HK-2 (cell line): ENCODE data around the gene GPC6.

Source experiments
- DNase-seq: peaks from one replicate; pipeline ENCODE4 v3.0.0-alpha.2; 2018; ENCODE audit not compliant: unreplicated experiment

Gene GPC6

DNA sequence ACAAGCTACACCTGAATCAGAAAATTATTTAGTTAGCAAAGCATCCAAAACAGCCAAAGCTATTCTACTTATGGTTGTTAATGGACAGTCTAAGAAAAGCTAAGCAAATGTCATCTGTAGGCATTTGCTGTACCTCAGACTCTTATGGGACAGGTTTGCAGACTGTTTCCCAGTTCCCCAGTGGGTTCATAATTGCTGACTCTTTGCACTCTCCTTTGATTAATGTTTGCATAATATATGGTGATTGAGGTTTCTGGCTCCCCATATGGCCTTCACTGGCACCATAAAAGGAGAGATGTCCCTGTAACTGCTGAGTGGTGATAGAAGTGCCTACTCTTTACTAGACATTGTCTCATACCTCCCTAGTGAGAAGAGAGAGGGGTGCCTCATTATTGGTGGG is 142.1 kb downstream of the GPC6 start:
- no peak for DNase-seq

DNA sequence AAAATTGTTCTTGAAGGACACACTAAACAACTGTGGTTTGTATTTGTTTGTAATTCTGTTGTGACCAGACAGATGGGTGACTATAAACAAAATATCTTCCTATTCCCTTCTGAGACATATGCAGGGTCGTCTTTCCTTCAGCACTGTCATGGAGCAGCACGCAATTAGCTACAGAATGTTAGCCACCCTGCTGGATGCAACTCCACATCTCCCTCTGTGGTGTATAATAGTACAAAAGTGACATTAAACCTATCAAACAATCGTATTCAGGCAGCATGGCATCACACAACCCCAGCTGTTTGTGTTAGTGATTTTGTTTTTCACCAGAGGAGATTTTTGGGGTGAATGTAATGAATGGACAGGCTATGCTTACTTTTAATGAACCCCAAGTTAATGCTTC is 146.2 kb downstream of the GPC6 start:
- DNase-seq: no peak

DNA sequence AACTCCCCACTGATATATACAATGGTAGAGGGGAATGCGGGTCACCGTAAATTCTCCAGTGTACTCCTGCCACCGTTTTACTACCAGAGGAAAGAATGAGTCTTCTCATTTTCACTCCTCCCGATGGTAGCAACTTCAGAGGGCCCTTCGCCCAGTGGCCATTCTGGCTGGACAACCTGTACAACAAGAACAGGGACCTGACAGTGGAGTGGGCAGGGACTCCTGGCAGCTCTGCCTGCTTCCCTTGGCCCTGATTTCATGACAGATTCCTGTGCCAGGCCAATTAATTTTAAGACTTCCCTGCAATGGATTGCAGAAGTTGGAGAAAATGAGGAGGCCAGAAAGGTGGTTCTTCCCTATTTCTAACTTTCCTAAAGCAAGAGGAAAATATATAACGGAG is 148.9 kb downstream of the GPC6 start:
- DNase-seq: no peak

DNA sequence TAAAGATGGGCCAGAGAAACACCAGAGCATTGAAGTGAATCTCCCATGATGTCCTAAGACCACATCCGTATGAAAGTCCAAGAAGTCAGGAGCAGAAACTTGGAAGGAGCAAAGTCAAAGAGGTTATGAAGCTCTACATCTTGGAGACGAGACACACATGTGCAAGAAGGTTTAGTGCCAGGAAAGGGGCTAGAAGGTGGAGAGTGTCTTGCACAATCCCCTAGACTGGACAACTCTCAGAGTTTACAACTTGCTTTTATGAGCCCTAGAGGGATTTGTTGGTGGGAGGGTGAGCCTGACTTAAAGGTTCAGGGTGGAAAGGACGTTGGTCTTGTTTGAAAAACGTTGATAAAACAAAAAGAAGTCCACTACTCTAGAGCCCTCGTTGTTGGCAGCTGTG is 150.6 kb downstream of the GPC6 start:
- DNase-seq: no peak

DNA sequence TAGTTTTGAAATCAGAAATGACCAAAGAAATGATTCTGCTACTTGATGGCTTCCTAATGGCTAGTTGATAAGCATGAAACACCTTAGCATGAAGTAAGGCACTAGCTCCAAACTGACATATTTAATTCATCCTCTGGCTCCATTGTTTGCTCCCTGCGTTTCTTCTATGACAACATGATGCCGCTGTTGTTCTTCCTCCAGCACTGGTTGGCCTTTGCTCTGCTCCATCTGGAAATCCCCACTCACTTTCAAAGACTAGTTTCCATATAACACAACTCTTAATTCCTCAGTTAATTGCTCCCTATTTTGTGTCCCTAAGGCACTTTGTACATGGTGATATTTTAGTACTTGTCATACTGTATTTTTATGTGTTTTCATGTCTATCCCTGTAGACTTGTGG is 151.6 kb downstream of the GPC6 start:
- DNase-seq: no peak

DNA sequence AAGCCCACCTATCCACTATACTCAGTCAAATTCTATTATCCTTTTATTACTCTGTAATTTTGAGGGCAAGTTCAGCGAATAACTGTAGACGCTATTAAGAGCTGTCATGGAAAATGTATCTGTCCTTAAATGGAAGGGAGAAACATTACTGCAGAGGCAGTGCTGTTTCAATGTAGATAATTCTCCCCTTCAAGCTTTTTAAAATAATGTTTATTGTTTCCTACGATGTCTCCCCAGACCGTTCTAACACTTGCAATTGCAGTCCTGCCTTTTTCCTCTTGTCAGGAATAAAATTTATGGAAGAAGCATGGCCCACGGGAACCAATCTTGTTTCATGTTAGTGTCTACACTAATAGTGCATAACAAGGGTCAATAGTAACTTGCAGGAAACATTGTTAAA is 159.5 kb downstream of the GPC6 start:
- DNase-seq: no peak

DNA sequence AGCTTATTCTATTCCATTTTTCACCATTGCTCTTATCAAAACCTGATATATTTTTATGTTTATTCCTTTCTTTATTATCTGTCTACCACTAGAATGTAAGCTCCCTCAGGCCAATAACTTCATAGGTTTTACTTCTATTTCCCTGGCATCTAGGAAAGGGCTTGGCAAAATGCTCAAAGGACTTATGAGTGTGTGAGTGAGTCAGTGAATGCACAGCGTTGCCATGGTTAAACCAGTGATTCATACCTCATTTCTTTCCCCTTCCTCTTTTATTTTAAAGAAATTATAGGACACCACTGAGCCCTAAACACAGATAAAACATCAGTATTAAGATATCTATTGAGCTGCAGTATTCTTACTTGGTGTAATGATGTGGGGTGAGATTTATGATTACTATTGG is 162.1 kb downstream of the GPC6 start:
- DNase-seq: no peak

DNA sequence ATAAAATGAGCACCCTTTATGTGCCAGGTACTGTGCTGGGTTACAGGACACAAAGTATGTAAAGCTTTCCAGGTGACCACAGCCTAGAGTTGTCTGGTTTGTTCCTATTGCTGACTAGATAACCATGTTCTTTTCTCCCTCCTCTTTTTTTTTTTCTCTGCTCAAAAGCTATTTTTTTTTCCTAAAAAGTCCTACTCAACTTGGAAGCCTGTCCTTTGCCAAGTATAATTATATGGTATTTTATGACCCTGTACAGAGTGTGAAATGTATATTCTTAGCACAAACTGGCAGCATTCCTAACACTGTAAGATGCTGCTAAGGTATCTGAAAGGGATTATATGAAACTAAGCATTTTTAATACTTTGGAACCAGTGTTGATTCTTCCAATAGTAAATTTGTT is 171.0 kb downstream of the GPC6 start:
- DNase-seq: no peak

DNA sequence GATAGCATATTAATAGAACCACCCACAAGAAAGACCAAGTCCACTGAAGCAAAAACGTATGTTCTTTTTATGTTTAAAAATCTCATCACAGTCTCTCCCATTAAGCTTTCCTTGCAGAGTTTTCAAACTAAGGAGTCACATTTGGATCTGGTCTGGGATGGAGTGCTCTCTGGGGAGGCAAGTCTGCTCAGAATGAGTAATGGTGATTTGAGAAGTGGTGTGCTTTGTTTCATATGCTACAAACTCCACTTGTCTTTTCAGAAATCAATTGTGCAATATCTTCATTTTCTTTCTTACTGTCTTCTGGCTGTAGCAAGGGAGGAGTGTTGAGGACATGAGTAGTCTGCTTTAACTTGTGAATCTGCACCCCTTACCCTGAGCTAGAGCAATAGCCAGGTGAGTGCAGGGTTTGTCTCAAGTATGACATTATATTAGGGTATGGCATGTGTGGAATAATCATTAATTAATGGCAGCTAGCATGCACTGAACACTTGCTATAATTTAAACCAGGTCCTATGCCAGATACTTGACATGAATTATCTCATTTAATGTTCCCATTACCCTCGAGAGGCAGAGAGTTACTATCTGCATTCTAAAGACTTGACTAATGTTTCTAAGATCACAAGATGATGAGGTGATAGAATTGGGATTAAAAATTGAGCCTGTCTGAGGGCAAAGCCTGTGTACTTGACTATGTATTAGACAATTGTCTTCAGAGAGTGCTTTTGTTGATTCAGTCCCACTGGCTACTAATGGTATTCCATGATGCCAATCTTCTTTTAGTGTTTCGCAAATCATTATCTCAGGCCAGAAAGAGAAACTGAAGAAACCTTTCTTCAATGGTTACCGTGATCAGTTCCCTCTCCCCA is 171.8 kb downstream of the GPC6 start:
- no peak for DNase-seq

DNA sequence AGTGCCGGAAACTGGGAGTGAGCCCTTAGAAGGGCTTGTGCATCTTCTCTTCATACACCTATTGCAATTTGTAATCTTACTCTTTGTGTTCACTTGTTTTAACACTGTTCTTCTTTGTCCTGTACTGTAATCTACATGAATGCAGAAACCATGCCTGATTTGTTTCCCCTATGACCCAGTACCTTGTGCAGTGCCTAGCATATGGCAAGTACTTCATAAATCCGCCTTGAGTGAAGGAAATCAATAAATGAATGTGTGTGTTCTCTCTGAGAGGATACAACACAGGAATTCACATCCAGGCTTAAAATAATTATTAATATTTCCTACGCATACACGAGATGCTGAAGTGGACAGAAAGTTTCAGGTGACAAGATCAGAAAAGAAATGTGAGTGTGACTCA is 172.6 kb downstream of the GPC6 start:
- no peak for DNase-seq

DNA sequence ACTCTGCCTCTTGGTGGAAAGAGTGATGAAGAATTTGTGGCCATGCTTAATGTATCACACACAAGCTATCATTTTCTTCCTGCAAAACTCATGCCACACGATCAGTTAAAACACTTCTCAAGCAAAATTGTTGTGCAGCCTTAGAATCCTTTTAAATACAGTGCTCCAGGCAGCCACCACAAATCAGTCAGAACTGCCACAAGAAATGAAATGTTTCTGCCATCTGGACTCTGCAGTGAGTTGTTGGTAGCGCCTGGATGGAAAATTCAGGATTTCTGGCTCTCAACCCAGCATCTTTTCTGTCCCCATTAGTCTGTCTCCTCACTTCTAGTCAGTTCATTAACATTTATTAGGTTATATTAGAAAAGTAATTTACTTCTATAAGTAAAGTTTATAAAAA is 179.5 kb downstream of the GPC6 start:
- DNase-seq: no peak

DNA sequence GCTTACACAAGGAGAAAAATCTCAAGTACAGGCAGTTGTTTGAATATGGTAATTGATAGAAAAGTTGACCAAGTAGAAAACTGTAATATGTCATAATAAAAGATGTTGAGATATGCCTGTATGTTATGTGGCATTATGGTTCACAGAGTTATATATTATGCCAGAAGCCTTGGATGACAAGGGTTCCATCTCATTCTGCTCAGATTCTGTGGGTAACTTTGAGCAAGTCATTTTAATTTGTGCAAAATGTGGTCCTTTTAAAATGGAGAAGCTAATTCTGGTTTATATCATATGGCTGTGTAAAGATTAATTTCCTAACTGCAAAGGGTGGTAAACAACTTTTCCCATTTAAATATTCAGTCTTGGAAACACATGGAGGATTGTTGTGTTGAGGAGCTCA is 180.9 kb downstream of the GPC6 start:
- DNase-seq: no peak

DNA sequence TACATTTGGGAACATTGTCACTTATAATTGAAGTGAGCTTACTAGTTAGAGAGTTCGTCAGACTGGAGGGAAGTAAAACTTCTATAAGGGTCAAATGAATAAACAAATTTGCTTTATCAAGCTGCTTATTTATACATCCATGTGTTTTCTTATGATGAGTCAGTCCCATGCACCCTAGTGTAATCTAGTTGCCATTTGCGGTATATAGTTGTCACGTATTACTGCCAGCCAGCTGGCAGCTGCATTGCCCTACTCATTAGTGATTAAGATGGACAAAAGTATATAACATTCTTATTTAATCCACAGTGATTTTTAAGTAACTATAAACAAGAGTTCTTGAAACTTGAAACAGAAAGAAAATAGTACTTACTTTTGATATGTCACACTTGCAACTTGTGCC is 182.4 kb downstream of the GPC6 start:
- no peak for DNase-seq

DNA sequence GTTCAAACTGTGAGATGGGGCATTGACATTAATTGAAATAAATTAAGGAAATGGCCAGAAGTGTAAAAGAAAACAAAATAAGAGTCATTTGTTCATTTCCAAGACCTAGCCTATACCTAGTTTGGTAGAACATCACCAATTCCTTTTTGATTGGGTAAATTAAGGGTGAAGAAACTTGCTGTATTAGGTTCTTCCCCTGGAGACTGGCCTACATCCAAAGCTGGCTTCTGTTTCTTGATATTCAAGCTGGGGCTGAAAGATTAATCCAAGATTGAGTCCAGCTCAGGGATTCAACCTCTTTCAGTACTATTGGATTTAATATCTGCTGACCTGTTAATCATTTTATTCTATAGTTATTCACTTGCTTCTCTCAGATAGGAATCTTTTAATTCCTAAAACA is 183.2 kb downstream of the GPC6 start:
- DNase-seq: no peak

DNA sequence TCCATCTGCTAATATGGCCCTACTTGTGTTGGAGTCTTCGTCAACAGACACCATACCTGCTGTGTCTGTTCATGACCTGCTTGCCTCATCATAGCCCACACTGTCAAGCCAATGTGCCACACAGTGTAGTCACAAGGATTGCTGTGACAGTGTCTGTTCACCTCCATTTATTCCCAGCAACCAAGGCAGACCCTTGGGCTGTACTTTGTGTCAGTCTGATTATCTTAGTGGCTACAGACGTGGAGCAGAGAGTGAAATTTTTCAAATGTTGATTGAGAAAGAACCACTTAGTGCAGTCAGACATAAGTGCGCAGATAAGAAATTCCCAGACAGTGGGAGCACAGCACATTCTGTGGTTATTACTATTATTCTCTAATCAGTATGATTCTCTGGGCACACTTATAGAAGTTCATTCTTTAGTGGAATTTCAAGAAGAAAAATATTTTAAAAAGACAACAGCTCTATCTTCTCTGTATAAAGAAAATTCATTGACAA is 184.6 kb downstream of the GPC6 start:
- DNase-seq: no peak

DNA sequence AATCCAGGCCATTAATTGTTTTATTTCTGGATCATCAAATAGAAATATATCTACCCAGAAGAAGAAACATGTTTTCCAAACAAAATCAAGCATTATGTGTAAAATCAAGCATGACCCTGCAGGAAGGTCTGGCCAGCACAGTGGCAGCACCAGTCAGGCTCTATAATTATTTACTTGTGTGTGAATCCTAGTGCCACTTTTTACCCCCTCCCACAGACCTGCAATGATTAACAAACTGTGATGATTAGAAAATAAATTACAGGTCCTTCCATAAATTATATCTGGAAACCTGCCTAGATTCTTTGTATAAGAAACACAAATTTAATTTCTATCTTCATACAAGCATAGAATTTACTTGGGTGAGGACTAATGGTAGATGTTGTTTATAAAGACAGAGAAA is 186.1 kb downstream of the GPC6 start:
- no peak for DNase-seq

DNA sequence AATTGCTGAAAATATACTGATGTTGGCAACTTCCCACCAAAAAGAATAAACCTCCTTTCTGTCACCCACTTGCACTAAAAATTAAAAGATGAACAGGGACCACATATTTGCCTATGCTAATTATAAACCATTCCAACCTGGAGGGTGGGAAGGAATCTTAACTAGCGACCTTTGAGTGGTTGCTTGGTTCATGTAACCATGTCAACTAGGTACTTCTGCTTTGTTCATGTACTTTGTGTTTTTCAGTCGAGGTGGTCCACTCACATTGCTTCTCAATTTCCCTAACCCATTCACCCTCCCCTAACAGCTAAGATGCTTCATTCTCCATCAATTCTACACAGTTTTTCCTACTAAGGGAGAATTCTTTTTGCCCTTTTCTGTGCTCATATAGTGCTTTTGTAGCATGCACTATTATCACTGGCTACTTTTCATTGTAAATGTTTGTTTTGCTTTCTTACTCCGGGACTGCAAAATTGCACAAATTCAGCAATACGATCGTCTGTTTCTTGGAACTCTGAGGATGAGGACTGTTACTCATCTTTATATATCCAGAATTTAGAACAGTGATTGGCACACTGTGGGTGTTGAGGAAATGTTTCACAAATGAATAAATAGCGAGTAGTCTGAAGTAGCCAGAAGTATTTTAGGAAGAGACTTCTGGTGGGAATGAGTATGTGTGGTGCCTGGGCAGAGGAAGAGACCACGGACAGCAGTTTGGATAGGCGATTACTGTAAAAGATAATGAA is 187.5 kb downstream of the GPC6 start:
- no peak for DNase-seq

DNA sequence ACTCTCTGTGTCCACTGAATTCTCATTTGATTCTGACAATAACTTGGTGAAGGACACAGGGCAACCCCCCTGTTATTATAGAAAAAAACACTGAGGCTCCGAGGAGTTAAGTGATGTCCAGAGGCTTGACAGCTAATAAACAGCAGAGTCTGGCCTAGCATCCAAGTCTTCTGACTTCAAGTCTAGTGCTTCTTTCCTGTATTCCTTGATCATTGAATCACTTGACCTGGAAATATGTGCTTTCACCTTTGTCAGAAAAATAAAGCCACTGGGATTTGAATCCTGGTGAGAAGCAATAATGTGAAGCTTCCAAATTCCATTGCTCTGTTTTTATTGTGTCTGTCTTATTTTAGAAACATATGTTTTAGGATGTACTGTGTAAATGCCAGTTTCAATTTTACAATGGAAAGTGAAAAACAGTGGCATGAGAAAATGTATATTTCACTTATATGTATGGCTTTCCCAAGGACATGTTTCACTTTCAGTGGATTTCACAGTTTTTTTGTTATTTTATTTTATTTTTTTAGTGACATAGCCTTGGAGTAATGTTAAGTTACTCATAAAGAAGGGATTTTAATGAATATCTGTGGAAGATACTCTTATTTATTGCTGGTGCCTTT is 190.2 kb downstream of the GPC6 start:
- no peak for DNase-seq

DNA sequence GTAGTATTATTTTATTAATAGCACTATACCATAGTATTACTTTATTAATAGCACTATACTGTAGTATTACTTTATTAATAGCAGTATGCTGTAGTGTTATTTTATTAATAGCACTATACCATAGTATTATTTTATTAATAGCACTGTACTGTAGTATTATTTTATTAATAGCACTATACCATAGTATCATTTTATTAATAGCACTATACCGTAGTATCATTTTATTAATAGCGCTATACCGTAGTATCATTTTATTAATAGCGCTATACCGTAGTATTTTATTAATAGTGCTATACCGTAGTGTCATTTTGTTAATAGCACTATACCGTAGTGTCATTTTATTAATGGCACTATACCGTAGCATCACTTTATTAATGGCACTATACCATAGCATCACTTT is 191.8 kb downstream of the GPC6 start:
- DNase-seq: no peak

DNA sequence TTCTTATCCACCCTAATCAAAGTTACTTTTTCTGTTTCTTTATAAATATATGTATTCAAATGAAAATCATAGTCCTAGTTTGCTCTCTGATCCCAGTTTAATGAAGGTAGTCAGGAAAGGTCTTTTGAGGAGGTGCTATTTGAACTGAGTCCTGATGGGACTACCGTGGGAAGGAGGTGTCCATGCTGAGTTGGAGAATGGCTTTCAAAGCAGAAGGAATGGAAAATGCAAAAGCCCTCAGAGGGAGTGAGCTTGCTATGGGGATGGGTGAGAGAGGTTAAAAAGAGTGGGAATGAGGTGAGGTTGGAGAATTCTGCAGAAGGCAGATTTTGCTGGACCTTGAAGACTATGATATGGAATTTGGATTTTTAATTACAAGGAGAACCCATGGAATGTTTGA is 193.6 kb downstream of the GPC6 start:
- DNase-seq: no peak

DNA sequence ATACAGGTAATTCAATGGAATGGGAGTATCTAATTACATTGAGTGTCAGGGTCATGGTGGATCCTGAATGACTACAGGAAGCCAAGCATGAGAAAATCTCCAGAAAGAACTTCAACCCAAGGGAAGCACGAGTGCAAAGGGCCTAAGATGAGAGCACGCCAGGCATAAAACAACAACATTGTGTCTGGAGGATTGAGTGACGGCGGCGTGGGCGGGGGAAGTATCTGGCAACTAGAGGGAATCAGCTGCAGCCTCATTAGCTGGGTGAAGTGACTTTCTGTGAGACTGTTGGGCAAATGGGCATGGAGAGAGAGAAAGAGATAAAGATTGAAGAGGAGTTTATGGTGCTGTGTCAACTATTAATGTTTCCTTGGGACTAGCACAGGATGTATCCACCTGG is 194.3 kb downstream of the GPC6 start:
- no peak for DNase-seq

DNA sequence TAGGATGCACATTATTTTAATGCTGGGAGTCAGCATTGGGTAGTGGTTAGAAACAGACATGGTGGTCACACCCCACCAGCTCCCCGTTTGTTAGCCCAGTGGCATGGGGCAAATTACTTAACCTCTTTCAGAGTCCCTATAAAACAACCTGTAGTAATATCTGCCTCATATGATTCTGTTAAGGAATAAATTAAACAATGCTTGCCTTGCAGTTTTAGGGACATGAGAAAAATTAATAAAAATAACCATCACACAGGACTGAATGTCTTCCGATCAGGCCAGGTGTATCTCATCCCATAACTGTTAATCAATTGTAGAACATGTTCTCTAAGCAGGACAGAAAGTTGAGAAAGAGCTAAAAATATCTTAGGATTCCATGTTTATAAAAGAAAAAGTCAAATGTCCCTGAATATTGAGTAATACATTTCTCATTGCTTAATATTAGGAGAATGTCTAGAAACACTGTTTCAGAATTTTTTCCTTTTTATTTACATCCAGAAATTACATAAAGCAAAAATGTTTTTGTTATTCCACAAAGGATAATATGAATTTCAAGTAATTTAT is 196.5 kb downstream of the GPC6 start:
- DNase-seq: no peak

DNA sequence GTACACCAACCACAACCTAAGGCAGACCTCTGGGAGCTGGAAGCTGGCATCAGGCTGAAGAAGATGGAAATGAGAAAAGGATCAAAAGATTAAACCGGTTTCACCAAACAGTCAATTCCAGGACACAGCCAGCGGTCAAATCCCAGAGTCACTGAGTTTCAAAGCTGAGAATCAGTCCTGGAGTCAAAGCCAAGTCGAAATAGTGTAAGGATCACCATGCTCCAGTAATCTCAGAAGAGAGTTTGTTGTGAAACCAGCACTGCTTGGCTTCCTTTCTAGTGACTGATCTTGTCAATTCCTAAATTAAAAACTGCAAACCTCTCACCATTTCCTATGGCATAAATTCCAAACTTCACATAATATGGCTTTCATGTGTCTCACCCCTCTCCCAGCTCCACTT is 198.8 kb downstream of the GPC6 start:
- no peak for DNase-seq
